Calu3 (cell line): ENCODE results near the gene OR7C1. TPM values are rescaled to one million over a fixed set of nuclear protein-coding genes. Genes with fewer than 3 reads are reported as not detected.

Experiments
- BruUV-seq: library from RNA; stranded (reverse); fragments of 400-500 nt; replicated peaks from 2 replicates; lab custom pipeline; 2021; lab: Mats Ljungman, UMichigan
- CTCF ChIA-PET: fragments of 300-600 bp; sonication (Branson Sonifier 250); formaldehyde crosslinking; loops from one replicate; lab custom pipeline; 2022; ENCODE audit warnings: antibody characterized with exemption; lab: Charles Lee
- DNase-seq: peaks from one replicate; pipeline ENCODE4 v3.0.0; 2022
- H3K27ac Mint-ChIP-seq: one replicate; pipeline ENCODE4 v1.8.0; 2022; ENCODE audit warnings: mixed read lengths; ENCODE audit not compliant: unreplicated experiment
- H3K27me3 Mint-ChIP-seq: one replicate; pipeline ENCODE4 v1.8.0; 2022; ENCODE audit warnings: mixed read lengths; ENCODE audit not compliant: unreplicated experiment
- H3K36me3 Mint-ChIP-seq: one replicate; pipeline ENCODE4 v1.8.0; 2022; ENCODE audit warnings: mild to moderate bottlenecking, moderate library complexity, mixed read lengths; ENCODE audit not compliant: insufficient read depth, unreplicated experiment
- H3K4me1 Mint-ChIP-seq: one replicate; pipeline ENCODE4 v1.8.0; 2022; ENCODE audit warnings: mild to moderate bottlenecking, low read depth, mixed read lengths; ENCODE audit not compliant: unreplicated experiment
- H3K4me3 Mint-ChIP-seq: one replicate; pipeline ENCODE4 v1.8.0; 2022; ENCODE audit warnings: mild to moderate bottlenecking, low read depth, moderate library complexity, mixed read lengths; ENCODE audit not compliant: unreplicated experiment
- H3K9me3 Mint-ChIP-seq: one replicate; pipeline ENCODE4 v1.8.0; 2022; ENCODE audit warnings: low read depth, mixed read lengths; ENCODE audit not compliant: unreplicated experiment
- intact Hi-C: fragments of 100-400 bp; cut with micrococcal nuclease; formaldehyde crosslinking; loops from one replicate; pipeline ENCODE4 v1.10.0; 2022; ENCODE audit not compliant: unreplicated experiment
- total RNA-seq: library from RNA; stranded (reverse); gene quantifications from 2 replicates; pipeline ENCODE4 v1.2.3, GENCODE V29; 2022
- TF ChIP-seq, protein P1 (sequence below): fragments of 200-600 bp; IDR thresholded peaks from one replicate; pipeline ENCODE4 v1.8.0; 2022; ENCODE audit warnings: antibody characterized with exemption; ENCODE audit not compliant: unreplicated experiment

The OR7C1 gene
- total RNA-seq, 1 experiment from 2014 or later, result not detected

DNA sequence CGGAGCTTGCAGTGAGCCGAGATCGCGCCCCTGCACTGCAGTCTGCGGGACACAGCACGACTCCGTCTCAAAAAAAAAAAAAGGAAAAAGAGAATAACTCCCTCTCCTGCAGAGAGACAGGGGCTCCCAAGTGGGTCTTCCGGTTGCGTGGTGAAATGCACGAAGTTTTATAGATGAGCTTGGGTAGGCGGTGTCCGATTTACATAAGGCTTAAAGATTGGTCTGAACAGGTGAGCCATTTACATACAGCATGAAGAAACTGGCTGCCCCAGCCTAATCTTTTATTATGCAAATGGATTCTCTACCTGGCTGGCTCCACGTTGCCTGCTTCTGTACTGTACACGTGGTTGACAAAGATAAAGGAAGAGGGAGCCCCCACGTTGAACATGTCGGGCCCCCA is 76.2 kb downstream of the OR7C1 start:
- no TSS peak for BruUV-seq
- H3K9me3 Mint-ChIP-seq, result no peaks in the 10 kb centered on the region
- DNase-seq, result peak; percentile 1
- intact Hi-C loops, result no loop called here
- peak overlapping the region; percentile 58 for H3K4me3 Mint-ChIP-seq
- H3K4me1 Mint-ChIP-seq, result no peaks in the 10 kb centered on the region
- peaks cover 43% of the 10 kb centered on the region for H3K27me3 Mint-ChIP-seq
- TF ChIP-seq, protein P1, sequence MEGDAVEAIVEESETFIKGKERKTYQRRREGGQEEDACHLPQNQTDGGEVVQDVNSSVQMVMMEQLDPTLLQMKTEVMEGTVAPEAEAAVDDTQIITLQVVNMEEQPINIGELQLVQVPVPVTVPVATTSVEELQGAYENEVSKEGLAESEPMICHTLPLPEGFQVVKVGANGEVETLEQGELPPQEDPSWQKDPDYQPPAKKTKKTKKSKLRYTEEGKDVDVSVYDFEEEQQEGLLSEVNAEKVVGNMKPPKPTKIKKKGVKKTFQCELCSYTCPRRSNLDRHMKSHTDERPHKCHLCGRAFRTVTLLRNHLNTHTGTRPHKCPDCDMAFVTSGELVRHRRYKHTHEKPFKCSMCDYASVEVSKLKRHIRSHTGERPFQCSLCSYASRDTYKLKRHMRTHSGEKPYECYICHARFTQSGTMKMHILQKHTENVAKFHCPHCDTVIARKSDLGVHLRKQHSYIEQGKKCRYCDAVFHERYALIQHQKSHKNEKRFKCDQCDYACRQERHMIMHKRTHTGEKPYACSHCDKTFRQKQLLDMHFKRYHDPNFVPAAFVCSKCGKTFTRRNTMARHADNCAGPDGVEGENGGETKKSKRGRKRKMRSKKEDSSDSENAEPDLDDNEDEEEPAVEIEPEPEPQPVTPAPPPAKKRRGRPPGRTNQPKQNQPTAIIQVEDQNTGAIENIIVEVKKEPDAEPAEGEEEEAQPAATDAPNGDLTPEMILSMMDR, result no peak
- no peak overlapping the region for H3K27ac Mint-ChIP-seq
- H3K36me3 Mint-ChIP-seq, result no peaks in the 10 kb centered on the region
- CTCF ChIA-PET, result interaction anchor here (0.7 kb wide), 1 partner anchor 40 kb away, joined by 3 read pairs; no protein-coding TSS in a partner anchor

DNA sequence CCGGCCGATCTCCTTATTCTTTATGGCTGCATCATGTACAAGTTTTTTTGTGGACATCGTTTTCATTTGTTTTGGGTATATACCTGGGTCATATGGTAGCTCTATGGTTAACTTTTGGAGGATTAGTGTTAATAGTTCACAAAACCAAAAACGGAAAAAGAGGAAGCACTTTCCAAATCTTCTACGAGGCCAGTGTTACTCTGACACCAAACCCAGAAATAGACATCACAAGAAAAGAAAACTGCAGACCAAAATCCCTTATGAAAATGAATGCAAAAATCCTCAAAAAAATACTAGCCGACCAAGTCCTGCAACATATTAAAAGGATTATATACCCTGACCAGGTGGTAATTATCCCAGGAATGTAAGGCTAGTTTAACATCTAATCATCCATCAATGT is 86.4 kb downstream of the OR7C1 start:
- TF ChIP-seq, protein P1, result no peak
- no peaks in the 10 kb centered on the region for H3K4me1 Mint-ChIP-seq
- no peaks in the 10 kb centered on the region for H3K36me3 Mint-ChIP-seq
- H3K27ac Mint-ChIP-seq, result no peak overlapping the region
- H3K4me3 Mint-ChIP-seq, result no peak overlapping the region
- no peak for DNase-seq
- H3K9me3 Mint-ChIP-seq, result no peaks in the 10 kb centered on the region
- no TSS peak for BruUV-seq
- CTCF ChIA-PET, result no interaction called here
- no peaks in the 10 kb centered on the region for H3K27me3 Mint-ChIP-seq
- intact Hi-C loops, result no loop called here

Other genes starting within 250 kb of the OR7C1 start
- gene ADGRE3, start 160.3 kb downstream of the OR7C1 start, total RNA-seq, result not detected in 2 replicates
- gene ZNF333, start 145.1 kb downstream of the OR7C1 start, total RNA-seq, result 5.1 and 5.8 TPM in 2 replicates
- 0.54 TPM in 1 of 2 replicates, not detected in the other for gene ADGRE2, start 56.6 kb downstream of the OR7C1 start, total RNA-seq
- gene OR7A5, start within 50 bp of the OR7C1 start, total RNA-seq, result not detected in 2 replicates
- gene OR7A10, start 13.7 kb upstream of the OR7C1 start, total RNA-seq, result not detected in 2 replicates
- not detected in 2 replicates for gene OR7A17, start 50.9 kb upstream of the OR7C1 start, total RNA-seq
- not detected in 2 replicates for gene OR7C2, start 106.3 kb upstream of the OR7C1 start, total RNA-seq
- gene SLC1A6, start 144.7 kb upstream of the OR7C1 start, total RNA-seq, result not detected in 2 replicates
- gene CASP14, start 214.3 kb upstream of the OR7C1 start, total RNA-seq, result not detected in 2 replicates
- not detected in 2 replicates for gene OR1I1, start 247.0 kb upstream of the OR7C1 start, total RNA-seq